NK-92 (cell line): Measurements from ENCODE around the gene SLTM.
A peak's percentile ranks its signal among the peaks of the same experiment; 100 is the strongest.
"Not testable (repeated sequence)": the region's sequence is repeated elsewhere in the genome, so short reads cannot be mapped to it uniquely, and the experiment has no call there.

Source experiments
- DNase-seq: peaks from one replicate; lab custom pipeline; 2025; ENCODE audit not compliant: unreplicated experiment; lab: John Stamatoyannopoulos, UW

Gene SLTM

GRCh38 chr15:58933281-58934113 lies at the start of gene SLTM:
Gene SLTM, minus strand, starts transcription at chr15:58933679. Its CDS starts 114 bp downstream, at chr15:58933565.
- peak; percentile 66 for DNase-seq

GRCh38 chr15:58983261-58983660 lies 49.8 kb upstream of the SLTM start:
- DNase-seq, result no peak

GRCh38 chr15:58981808-58982475 lies 48.5 kb upstream of the SLTM start:
- no peak for DNase-seq

GRCh38 chr15:58980351-58980939 lies 47.0 kb upstream of the SLTM start:
- DNase-seq, result no peak

GRCh38 chr15:58977887-58978286 lies 44.4 kb upstream of the SLTM start:
- no peak for DNase-seq

- no peak for DNase-seq
These were observed 34.0 kb upstream of the SLTM start for GRCh38 chr15:58967479-58967878.

- no peak for DNase-seq
These were observed 33.2 kb upstream of the SLTM start for GRCh38 chr15:58966698-58967097.

- no peak for DNase-seq
These were observed 29.4 kb upstream of the SLTM start for GRCh38 chr15:58962662-58963565.

- no peak for DNase-seq
These were observed 28.7 kb upstream of the SLTM start for GRCh38 chr15:58962136-58962535.

- no peak for DNase-seq
These were observed 25.3 kb upstream of the SLTM start for GRCh38 chr15:58958811-58959210.

GRCh38 chr15:58957101-58957973 lies 23.9 kb upstream of the SLTM start:
- DNase-seq, result no peak

GRCh38 chr15:58952751-58953150 lies 19.3 kb upstream of the SLTM start:
- DNase-seq, result no peak

GRCh38 chr15:58951388-58952007 lies 18.0 kb upstream of the SLTM start:
- no peak for DNase-seq

- no peak for DNase-seq
These were observed 13.7 kb upstream of the SLTM start for GRCh38 chr15:58947179-58947578.

GRCh38 chr15:58934974-58935373 lies 1.5 kb upstream of the SLTM start:
- not testable (repeated sequence) for DNase-seq

- no peak for DNase-seq
These were observed 1.0 kb upstream of the SLTM start for GRCh38 chr15:58934521-58934920.

GRCh38 chr15:58934114-58934447 lies 602 bp upstream of the SLTM start:
- no peak for DNase-seq

GRCh38 chr15:58932710-58933280 lies 684 bp downstream of the SLTM start:
- no peak for DNase-seq

GRCh38 chr15:58931987-58932588 lies 1.4 kb downstream of the SLTM start:
- DNase-seq, result no peak
